GM12891 (cell line): ENCODE data around the gene MAZ.

Source experiments
- POLR2A ChIP-seq: IDR thresholded peaks from 2 replicates; pipeline ENCODE4 v1.6.1; 2011; ENCODE audit warnings: low read depth, low read length, control low read depth
- POLR2AphosphoS5 ChIP-seq: IDR thresholded peaks from 2 replicates; pipeline ENCODE4 v1.6.1; 2011; ENCODE audit warnings: low read depth, low read length, control low read depth
- POU2F2 ChIP-seq: IDR thresholded peaks from 2 replicates; pipeline ENCODE4 v1.6.1; 2011; ENCODE audit warnings: low read depth, mild to moderate bottlenecking, control low read depth, low read length, moderate library complexity
- SPI1 ChIP-seq: IDR thresholded peaks from 2 replicates; pipeline ENCODE4 v1.6.1; 2011; ENCODE audit warnings: low read depth, low read length, control low read depth
- TAF1 ChIP-seq: IDR thresholded peaks from 2 replicates; pipeline ENCODE4 v1.6.1; 2011; ENCODE audit warnings: low read depth, low read length, control low read depth

GRCh38 chr16:29766571-29766970, 39.8 kb upstream of the MAZ start:
- TF ChIP-seq POLR2A, result no peak
- TF ChIP-seq POLR2AphosphoS5, result no peak
- no peak for TF ChIP-seq SPI1
- TF ChIP-seq TAF1, result no peak
- TF ChIP-seq POU2F2, result no peak
